ENCODE data around the gene DNAJB14.
"Not testable (repeated sequence)": the region's sequence is repeated elsewhere in the genome, so short reads cannot be mapped to it uniquely, and the experiment has no call there.

The DNAJB14 gene

DNA sequence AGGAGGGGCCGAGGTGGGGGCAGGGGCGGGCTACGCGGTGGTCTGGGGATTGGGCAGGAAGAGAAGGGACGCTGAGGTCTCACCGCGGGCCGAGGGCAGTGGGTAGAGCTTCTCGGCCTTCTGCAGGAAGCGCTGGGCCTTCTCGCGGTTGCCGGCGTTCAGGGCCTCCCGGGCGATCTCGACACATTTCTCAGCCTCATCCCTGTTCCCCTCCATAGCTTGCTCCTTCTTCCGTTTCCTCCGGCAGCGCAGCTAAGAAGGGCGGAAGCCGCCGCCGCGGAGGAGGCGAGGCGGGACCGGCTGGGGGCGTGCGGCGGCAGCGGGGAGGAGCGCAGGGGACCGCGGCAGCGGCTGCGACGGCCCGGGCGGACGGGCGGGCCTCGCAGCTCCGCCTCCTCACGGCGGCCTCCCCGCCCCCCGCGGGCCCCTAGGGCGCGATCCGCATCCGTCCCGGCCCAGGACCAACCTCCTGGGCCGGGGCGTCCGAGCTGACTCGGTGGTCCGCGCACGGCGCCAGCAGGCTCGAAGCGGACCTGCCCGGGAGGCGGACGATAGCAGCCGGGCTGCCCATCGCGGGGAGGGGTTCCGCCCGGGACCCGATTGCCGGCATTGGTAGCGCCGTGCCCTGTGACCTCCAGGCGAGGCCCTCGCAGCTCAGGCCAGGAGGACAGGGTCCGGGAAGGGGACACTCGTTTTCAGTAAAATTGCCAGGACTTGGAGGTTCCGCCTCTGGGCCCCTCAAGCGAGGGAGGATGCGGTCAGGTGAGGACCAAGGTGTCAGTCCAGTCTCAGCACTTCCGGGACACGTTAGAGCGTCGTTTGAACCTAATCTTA is at the start of gene DNAJB14:
TSS of gene DNAJB14 (minus strand) at position 263 of the 834 bp plus-strand sequence. CDS start at position 216, 47 bp downstream.
- DNase-seq (ENCODE audit: low read depth in 2 of 2, low spot score in 1 of 2), result peak; percentile 37 to 57

DNA sequence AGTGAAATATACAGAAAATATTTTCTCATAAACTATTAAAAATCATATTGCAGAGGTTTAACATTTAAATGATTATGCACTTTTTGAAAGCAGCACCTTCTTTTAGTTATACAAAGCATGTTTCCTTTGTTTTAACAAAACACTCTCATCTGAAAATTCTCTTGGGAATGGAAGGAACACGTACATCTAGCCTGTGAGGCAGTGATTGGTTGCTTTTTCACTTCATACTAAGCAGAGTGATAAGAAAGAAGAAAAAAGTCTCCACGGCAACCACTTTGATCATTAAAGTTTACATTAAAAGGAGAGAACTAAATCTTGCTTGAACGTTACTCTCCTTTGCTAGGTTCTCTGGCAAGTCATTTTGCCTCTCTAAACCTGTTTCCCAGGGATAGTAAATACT is 45.3 kb upstream of the DNAJB14 start:
- no peak for DNase-seq (ENCODE audit: low read depth in 2 of 2, low spot score in 1 of 2)

DNA sequence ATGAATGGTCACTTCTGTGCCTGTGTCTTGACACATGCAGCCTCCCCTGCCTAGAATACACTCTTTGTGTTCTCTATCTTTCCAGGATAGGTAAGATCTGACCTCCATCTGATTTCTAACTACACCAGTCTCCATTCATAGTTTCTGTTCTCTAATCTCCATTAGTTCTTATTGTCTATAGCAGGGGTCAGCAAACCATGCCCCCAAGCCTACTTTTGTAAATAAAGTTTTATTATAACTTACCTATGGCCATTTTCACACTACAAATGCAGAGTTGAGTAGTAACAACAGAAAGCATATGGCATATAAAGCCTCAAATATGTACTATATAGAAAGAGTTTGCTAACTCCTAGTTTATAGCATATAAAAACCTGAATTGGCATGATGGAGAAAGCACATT is 41.3 kb upstream of the DNAJB14 start:
- DNase-seq (ENCODE audit: low read depth in 2 of 2, low spot score in 1 of 2), result no peak

DNA sequence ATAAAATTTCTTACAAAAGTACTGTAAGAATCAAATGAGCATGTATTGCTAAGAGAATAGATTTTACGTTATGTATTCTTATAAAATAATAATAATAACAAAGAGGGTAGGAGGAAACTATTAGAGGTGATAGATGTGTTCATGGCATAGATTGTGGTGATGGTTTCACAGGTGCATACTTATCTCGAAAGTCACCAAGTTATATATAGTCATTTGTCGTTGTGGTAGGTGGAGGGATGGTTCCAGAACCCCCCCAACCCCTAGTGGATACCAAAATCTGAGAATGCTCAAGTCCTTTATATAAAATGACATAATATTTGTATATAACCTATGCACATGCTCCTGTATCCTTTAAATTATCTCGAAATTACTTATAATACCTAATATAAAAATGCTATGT is 40.4 kb upstream of the DNAJB14 start:
- no peak for DNase-seq (ENCODE audit: low read depth in 2 of 2, low spot score in 1 of 2)

DNA sequence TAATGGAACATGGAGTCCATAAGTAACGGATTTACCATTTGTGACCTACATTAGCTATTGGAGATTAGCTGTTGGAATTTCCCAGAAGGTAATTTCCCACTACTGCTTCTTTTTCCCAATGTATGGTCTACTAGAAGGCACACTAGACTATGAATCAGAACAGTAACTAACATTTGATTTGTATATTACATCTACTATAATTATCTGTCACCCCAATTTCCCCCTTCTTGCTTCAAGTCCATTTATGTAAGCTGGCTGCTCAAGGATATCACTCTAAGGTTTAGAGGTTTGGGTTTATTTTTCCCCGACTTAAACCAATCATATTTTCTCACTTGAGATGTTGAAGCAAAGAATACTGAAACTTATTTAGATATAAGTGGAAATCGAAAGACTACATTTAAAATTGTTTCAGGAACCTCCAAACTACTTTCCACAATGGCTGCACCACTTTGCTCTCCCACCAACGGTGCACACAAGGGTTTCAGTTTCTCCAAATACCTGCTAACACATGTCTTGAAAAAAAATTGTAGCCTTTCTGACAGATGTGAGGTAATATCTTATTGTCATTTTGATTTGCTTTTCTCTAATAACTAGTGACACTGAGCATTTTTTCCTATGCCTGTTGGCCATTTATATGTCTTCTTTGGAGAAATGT is 37.0 kb upstream of the DNAJB14 start:
- no peak for DNase-seq (ENCODE audit: low read depth in 2 of 2, low spot score in 1 of 2)

DNA sequence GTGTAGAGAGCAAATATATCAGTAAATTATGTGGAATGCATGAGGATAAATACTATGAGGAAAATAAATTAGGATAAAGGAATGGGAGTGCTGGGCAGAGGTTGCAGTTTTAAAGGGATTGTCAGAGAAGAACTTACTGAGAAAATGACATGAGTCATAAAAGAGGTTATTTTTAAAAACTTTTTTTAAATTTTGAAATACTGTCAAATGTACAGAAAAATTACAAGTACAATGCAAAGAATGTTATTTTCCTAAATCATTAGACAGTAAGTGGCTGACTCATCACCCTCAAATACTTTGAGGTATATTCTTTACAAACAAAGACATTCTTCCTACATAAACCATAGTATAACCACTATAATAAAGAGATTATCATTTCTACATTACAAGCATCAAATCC is 33.5 kb upstream of the DNAJB14 start:
- no peak for DNase-seq (ENCODE audit: low read depth in 2 of 2, low spot score in 1 of 2)

DNA sequence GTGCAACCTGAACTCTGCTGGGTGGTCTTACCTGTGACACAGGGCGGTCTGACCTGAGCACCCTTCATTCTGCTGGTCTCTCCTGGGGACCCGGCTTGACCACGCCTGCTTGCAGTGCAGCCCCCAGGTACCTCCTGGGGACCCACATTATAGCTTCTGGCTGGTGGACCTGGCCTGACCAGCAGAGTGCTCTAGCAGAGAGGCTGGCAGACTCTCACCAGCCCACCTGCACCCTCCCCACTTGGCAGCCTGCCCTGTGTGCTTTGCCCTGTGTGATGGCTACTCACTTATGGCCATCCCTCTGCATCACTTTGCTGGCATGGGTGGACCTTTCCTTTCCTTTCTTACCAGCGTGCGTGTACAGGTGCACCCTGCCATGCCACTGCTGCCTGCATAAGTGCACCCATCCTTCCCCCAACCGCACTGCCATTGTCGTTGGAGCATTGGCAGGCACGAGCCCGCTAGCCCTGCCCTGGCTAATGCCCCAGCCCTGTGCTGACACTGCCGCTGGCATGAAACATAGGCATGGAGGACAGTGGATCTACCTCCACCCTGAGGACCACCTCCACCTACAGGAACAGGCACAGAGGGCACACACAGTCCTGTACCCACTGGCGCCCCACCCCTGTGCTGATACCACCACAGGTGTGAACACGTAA is 25.2 kb upstream of the DNAJB14 start:
- no peak for DNase-seq (ENCODE audit: low read depth in 2 of 2, low spot score in 1 of 2)

DNA sequence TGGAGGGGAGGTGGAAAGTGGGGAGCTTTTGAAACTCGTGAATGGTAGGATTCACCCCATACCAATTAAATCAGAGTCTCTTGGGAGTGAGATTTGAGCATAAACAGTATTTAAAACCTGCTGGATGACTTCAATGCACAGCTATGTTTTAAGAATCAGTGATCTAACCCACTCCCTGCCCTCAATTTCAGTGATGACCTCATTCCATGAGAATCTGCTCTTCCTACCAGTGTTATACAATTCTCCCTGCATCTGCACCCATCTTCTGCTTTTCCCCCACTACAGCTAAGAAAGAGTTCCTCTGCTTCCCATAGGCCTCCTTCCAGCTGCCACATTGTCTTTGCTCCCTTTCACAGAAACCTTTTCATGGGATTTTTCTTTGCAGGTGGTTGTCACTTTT is 21.9 kb upstream of the DNAJB14 start:
- no peak for DNase-seq (ENCODE audit: low read depth in 2 of 2, low spot score in 1 of 2)

DNA sequence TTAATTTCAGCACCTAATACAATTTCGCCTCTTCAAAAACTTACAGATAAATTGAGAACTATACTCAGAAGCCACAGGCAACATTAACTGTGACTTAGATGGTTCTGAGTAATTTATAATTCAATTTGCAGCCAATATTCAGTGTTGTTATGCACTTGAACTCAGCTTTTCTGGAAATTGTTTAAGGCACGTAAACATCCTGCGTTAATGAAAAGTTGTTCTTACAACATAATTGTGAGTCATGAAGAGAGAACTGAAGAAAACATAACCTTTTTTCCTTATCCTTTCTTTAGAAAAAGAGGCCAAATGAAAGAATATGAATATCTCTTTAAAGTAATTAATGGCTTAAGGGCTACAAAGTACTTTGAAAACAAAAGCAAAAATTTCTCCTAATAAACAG is 20.3 kb upstream of the DNAJB14 start:
- DNase-seq (ENCODE audit: low read depth in 2 of 2, low spot score in 1 of 2), result no peak

DNA sequence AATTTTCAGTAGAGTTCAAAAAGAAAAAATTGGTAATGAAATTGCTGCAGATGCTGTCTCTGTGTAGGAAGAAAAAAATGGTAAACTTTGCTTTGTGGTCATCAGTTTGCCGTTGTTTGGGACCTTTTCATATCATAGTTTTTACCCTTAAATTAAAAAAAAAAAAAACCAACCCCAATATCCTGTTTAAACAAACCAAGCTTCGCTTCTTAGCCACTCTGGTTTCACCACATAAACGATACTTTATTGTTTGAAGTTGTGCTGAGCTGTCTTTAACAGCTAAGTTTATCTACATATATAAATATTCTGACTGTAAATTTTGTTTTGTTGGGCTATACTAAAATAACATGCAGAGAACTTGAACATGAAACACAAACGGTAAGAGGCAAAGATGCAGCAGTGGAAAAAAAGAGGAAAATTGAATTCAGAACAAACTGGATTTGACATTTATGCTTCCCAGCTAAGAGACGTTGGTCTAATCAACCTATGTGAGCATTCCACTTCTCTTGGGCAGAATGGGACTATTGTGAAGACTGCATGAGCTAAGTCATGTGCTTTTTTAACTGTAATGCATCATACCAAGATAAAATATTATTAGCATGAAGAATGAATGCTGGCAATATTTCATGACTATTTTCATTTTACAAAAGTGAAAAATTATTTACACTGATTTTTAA is 19.4 kb upstream of the DNAJB14 start:
- no peak for DNase-seq (ENCODE audit: low read depth in 2 of 2, low spot score in 1 of 2)

DNA sequence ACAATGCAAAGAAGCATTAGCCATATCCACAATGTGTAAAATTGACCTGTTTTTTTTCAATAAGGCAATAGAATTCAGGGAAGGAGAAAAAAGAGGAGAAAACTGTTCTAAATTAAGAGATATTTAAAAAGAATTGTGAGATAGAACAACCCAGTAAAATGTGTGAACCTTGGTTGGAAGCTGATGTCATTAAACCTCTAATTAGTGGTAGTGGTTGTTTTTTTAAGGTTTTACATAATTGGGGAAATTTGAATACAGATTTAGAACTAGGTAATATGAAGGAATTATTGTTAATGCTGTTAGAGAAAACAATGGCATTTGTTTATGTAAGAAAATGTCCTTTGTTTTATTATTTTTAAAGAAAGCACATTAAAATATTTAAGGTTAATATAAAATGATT is 18.8 kb upstream of the DNAJB14 start:
- DNase-seq (ENCODE audit: low read depth in 2 of 2, low spot score in 1 of 2), result no peak

DNA sequence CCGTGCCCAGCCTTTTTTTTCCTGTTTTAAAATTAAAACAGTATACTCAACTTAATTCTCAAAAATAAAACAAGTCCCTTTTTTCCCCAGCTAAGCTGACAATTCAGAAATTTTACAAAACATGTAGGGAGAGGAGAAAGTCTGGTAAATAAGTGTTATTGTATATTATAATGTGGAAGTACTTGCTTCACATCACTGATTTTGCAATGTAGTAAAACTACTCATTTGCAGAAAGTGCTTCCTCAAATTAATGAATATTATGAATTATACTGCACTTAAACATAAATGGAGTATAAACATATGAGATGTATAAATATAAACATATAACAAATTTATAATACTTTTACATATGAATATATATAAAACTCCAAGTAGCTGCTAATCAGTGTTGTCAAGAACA is 15.3 kb upstream of the DNAJB14 start:
- DNase-seq (ENCODE audit: low read depth in 2 of 2, low spot score in 1 of 2), result no peak

DNA sequence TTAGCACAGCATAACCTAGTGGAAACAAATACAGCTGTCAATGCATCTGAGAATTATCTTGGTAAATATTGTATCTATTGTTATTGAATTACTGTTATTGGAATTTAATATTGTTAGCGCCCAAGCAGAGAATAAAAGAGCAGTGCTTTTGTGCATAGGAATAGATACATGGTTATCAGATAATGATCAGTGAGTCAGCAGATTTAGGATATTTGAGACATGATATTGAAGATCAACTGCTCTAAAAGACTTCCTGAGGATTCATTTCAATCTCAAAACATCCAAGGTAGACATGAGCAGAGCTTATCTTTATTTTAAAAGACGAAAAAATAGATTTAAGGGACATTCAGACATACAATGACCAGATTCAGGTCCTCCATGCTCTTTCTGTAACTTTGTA is 14.2 kb upstream of the DNAJB14 start:
- no peak for DNase-seq (ENCODE audit: low read depth in 2 of 2, low spot score in 1 of 2)

DNA sequence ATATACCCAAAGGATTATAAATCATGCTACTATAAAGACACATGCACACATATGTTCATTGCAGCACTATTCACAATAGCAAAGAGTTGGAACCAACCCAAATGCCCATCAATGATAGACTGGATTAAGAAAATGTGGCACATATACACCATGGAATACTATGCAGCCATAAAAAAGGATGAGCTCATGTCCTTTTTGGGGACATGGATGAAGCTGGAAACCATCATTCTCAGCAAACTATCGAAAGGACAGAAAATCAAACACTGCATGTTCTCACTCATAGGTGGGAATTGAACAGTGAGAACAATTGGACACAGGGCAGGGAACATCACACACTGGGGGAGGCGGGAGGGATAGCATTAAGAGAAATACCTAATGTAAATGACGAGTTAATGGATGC is 11.8 kb upstream of the DNAJB14 start:
- not testable (repeated sequence) for DNase-seq (ENCODE audit: low read depth in 2 of 2, low spot score in 1 of 2)

DNA sequence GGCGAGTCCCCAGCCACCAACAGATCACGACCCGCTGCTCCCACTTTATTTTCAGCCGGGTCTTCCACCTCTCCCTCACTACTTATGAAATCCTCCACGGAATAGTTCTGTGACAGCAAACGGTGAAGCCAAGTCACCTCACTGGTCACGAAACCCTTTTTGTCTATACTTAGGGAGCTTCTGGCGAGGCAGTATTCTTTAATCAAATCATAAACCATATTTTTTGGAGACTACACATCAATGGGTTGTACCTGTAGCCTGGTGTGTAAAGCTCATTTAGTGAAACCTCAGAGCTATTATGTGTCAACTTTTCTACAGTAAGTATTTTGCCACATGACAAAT is 4.5 kb upstream of the DNAJB14 start:
- no peak for DNase-seq (ENCODE audit: low read depth in 2 of 2, low spot score in 1 of 2)

DNA sequence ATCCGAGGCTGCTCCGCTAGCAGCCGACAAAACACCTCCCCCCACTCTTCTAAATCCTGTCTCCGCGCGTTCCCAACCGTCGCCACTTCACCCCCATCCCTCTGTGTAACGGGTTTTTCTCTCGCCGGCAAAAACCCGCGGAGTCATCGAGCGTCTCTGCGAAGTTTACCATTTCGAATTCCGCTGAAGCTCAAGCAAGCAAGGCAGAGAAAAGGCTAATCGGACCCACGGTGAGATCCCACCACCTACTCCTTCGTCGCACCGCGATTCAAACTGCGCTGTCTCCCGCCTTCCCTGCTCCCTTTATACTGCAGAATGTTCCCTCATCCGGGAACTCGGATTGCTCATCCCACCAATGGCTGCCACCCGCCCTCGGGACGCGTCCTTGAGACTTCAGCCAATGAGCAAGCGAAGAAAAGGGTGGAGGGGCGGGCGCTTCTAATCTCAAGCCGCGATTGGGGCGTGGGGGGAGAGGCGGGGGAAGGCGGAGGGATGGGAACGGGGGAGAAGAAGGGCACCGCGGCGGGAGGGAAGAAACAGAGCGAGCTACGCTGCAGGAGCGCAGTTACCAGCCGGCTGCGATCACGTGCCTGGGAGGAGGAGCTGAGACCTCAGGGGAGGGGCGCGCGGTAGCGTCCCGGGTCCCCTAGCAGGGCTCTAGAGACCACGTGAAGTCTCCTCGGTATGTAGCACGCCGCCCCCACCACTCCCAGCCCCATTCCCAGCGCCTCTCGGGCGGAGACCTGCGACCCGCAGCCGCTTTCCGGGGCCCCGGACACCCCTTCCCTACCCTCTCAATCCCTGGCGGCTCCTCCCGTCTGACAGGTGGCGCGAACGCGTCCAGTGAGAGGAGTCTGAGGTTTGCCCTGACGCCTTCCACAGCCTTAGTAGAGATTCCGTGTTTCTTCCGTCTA is 3.8 kb upstream of the DNAJB14 start, which contains the start of gene H2AZ1:
TSS of gene H2AZ1 (minus strand) at position 277 of the 914 bp plus-strand sequence. CDS start at position 172, 105 bp downstream.
- peak; percentile 92 to 95 for DNase-seq (ENCODE audit: low read depth in 2 of 2, low spot score in 1 of 2)

DNA sequence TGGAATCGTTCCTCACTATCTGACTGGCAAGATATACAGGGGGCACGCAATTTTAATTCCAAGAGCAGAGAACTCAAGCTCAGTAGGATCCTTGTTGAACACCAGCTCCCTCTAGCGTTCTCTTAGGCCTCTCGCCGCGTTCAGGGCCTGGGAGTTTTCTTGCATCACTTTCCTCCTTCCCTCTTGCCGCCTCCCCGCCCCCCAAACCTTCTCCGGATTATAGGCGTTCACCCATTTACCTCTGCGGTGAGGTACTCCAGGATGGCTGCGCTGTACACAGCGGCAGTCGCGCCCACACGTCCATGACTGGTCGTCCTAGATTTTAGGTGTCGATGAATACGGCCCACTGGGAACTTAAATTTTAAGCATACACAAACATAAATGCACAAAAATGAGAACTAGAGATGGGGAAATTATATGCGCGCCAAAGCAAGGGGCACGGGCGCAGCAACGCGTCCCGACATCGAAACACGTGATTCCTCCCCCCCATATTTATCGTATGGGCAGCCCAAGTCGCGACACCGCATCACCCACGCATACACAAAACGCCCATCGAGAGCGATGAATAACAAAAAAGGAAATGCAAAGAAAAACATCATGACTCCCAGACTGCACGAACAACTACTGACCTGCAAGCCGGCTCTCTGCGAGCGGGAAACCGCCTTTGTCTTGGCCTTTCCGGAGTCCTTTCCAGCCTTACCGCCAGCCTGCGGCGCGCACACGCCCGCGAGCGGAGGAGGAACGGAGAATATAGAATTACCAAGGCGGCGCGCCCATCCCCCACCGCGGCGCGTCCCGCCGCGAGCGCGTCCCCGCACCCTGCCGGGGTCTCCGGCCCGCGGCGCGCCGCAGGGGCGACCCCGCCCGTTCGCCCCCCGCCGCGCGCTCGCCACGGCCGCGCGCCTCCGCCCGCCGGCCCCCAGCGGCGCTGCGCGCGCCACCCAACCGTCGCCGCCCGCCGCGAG is 2.9 kb upstream of the DNAJB14 start:
- peak; percentile 75 for DNase-seq (ENCODE audit: low read depth in 2 of 2, low spot score in 1 of 2)

DNA sequence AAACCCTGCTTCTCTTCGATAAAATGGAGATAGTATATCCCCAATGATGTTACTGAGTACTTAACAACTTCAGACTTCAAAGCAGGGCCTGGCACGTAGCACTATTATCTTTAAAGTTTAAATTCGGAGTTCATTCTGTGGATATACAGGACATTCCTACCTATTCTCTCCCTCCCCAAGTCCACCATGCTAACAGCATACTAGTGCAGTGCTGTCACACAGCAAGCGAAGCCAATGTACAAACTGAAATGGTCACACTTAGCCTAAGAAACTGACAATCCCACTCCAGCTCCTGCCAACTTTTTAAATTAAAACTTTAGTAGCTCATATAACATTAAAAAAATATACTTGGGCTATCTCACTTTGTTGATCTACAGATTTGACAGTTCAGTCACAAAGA is 1.2 kb upstream of the DNAJB14 start:
- no peak for DNase-seq (ENCODE audit: low read depth in 2 of 2, low spot score in 1 of 2)

DNA sequence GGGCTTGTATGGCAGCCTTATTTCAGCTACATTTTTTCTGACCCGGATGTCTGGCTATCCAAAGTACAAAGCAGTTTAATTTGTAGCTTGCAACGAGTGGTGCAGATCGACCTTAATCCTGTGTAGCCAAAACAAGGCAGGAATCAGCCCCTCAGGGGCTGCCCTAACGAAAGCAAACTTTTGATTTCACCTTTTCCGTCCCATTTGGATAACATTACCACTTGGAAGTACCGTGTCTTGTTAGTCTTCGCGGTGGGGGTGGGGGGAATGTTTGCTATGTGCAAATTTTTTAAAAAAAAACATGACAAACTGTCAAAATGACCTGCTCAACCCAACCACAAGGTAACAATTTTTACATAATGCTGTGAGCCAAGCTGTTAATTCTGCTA is 766 bp upstream of the DNAJB14 start:
- DNase-seq (ENCODE audit: low read depth in 2 of 2, low spot score in 1 of 2), result no peak

All from stimulated activated CD8-positive, alpha-beta memory T cell treated with anti-CD3 and anti-CD28 coated beads, Interleukin-4, amount 100 ng/mL, for 4 hours (primary cell).